Activated B cell treated with CpG ODN at 0.5 μM for 24 hours (primary cell): Measurements from ENCODE around the gene FFAR1. TPM values are rescaled to one million over a fixed set of nuclear protein-coding genes. Genes with fewer than 3 reads are reported as not detected.

Experiments used
- ATAC-seq: fragments of 200-7000 bp; cut with Tn5 transposase; one replicate; pipeline ENCODE4 v1.10.0; 2021; ENCODE audit warnings: low read depth, mild to moderate bottlenecking, moderate library complexity
- CTCF ChIA-PET: fragments of 350-600 bp; sonication (Branson Sonifier 250); formaldehyde crosslinking; loops from one replicate; lab custom pipeline; 2021; ENCODE audit warnings: antibody characterized with exemption; lab: Charles Lee
- POLR2A ChIA-PET: fragments of 350-600 bp; sonication (Branson Sonifier 250); formaldehyde crosslinking; loops from one replicate; lab custom pipeline; 2021; ENCODE audit warnings: antibody characterized with exemption; lab: Charles Lee
- DNase-seq: peaks from one replicate; pipeline ENCODE4 v3.0.0; 2022
- H3K27ac Mint-ChIP-seq: one replicate; pipeline ENCODE4 v1.8.0; 2020; ENCODE audit warnings: mixed read lengths
- H3K27me3 Mint-ChIP-seq: one replicate; pipeline ENCODE4 v1.8.0; 2021; ENCODE audit warnings: mixed read lengths
- H3K36me3 Mint-ChIP-seq: one replicate; pipeline ENCODE4 v1.8.0; 2021; ENCODE audit warnings: low read depth, mixed read lengths
- H3K4me1 Mint-ChIP-seq: one replicate; pipeline ENCODE4 v1.8.0; 2021; ENCODE audit warnings: mixed read lengths
- H3K4me3 Mint-ChIP-seq: one replicate; pipeline ENCODE4 v1.8.0; 2020; ENCODE audit warnings: mild to moderate bottlenecking, mixed read lengths
- H3K9me3 Mint-ChIP-seq: one replicate; pipeline ENCODE4 v1.8.0; 2020; ENCODE audit warnings: mixed read lengths
- intact Hi-C: fragments of 100-400 bp; cut with micrococcal nuclease; formaldehyde crosslinking; loops from one replicate; pipeline ENCODE4 v1.15.1; 2024
- total RNA-seq: library from RNA; stranded (reverse); gene quantifications from 2 replicates; pipeline ENCODE4 v1.2.3, GENCODE V29; 2022
- TF ChIP-seq, protein P1 (sequence below): fragments of 200-600 bp; IDR thresholded peaks from one replicate; pipeline ENCODE4 v1.8.0; 2022; ENCODE audit warnings: antibody characterized with exemption, mild to moderate bottlenecking

FFAR1 gene
- total RNA-seq, 1 donor from 2014 or later, result 6.0 TPM

DNA sequence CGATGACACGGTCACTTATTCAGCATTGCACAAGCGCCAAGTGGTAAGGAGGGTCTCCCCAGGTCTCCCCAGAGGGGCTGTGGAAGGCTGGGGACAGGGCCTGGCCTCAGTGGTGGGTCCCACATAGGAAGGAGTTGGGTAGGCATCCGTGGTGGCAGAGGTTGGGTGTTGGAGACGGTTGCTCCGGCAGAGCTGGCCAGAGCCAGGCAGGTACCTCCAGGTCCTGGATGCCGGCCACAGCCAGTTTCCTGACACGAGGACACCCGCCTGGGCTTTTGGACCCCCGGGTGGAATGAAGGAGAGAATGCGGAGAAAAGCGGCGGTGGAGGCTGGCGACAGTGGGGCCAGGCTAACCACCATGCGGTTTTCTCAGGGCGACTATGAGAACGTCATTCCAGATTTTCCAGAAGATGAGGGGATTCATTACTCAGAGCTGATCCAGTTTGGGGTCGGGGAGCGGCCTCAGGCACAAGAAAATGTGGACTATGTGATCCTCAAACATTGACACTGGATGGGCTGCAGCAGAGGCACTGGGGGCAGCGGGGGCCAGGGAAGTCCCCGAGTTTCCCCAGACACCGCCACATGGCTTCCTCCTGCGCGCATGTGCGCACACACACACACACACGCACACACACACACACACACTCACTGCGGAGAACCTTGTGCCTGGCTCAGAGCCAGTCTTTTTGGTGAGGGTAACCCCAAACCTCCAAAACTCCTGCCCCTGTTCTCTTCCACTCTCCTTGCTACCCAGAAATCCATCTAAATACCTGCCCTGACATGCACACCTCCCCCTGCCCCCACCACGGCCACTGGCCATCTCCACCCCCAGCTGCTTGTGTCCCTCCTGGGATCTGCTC is 1.3 kb upstream of the FFAR1 start:
- Mint-ChIP-seq H3K36me3 (peaks cover 64% of the 10 kb centered on the region), H3K9me3 (no peaks in the 10 kb centered on the region), H3K4me3 (peak overlapping the region; percentile 74), H3K27ac (peak overlapping the region; percentile 98), H3K27me3 (peaks cover 2% of the 10 kb centered on the region), H3K4me1 (peaks cover 92% of the 10 kb centered on the region)
- TF ChIP-seq, protein P1, sequence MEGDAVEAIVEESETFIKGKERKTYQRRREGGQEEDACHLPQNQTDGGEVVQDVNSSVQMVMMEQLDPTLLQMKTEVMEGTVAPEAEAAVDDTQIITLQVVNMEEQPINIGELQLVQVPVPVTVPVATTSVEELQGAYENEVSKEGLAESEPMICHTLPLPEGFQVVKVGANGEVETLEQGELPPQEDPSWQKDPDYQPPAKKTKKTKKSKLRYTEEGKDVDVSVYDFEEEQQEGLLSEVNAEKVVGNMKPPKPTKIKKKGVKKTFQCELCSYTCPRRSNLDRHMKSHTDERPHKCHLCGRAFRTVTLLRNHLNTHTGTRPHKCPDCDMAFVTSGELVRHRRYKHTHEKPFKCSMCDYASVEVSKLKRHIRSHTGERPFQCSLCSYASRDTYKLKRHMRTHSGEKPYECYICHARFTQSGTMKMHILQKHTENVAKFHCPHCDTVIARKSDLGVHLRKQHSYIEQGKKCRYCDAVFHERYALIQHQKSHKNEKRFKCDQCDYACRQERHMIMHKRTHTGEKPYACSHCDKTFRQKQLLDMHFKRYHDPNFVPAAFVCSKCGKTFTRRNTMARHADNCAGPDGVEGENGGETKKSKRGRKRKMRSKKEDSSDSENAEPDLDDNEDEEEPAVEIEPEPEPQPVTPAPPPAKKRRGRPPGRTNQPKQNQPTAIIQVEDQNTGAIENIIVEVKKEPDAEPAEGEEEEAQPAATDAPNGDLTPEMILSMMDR, result no peak
- ATAC-seq, result peak; percentile 53
- ChIA-PET POLR2A (interaction anchor here (0.9 to 11.2 kb wide), 22 partner anchors 11 to 297 kb away, joined by 3 to 645 read pairs (median 6); partner anchors contain the start of genes CD22, FXYD7, HAMP and USF2), CTCF (interaction anchor here (0.8 to 4.8 kb wide), 7 partner anchors 11 to 122 kb away, joined by 3 to 37 read pairs (median 5); partner anchors contain the start of gene HAMP)
- peak; percentile 79 for DNase-seq
- intact Hi-C loops, result loop anchor here (1.0 to 10.0 kb wide), 9 partner anchors 9 to 366 kb away; no protein-coding TSS in a partner anchor

DNA sequence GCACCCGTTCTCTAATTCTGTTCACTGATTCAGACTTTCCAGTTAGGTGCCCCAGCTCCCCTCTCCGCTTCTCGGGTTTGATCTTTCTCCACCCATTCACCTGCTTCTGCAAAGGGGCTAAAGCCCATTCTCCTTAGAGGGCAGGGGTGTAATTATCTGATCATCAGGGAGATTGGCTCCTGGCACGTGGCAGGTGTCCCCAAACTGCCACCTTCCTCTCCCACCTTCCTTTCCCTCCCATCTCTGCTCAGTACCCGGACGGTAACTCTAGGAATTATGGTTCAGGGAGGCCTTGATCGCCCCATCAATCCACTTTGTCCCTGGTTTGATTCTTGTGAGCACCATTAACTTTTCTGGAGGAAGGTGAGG is 212 bp downstream of the FFAR1 start:
- H3K4me3 Mint-ChIP-seq, result peak overlapping the region; percentile 74
- CTCF ChIA-PET, result interaction anchor here (0.9 to 4.8 kb wide), 8 partner anchors 11 to 147 kb away, joined by 3 to 37 read pairs (median 6); partner anchors contain the start of gene CD22
- peak; percentile 47 for DNase-seq
- no peak for ATAC-seq
- no peaks in the 10 kb centered on the region for H3K9me3 Mint-ChIP-seq
- TF ChIP-seq, protein P1, result no peak
- H3K27me3 Mint-ChIP-seq, result peaks cover 2% of the 10 kb centered on the region
- peaks cover 49% of the 10 kb centered on the region for H3K36me3 Mint-ChIP-seq
- intact Hi-C loops, result loop anchor here (1.0 to 10.0 kb wide), 9 partner anchors 11 to 364 kb away; no protein-coding TSS in a partner anchor
- peak overlapping the region; percentile 98 for H3K27ac Mint-ChIP-seq
- H3K4me1 Mint-ChIP-seq, result peaks cover 84% of the 10 kb centered on the region
- POLR2A ChIA-PET, result interaction anchor here (0.6 to 11.2 kb wide), 40 partner anchors 9 to 400 kb away, joined by 3 to 645 read pairs (median 4); partner anchors contain the start of genes CD22, HAMP, LIN37 and USF2

DNA sequence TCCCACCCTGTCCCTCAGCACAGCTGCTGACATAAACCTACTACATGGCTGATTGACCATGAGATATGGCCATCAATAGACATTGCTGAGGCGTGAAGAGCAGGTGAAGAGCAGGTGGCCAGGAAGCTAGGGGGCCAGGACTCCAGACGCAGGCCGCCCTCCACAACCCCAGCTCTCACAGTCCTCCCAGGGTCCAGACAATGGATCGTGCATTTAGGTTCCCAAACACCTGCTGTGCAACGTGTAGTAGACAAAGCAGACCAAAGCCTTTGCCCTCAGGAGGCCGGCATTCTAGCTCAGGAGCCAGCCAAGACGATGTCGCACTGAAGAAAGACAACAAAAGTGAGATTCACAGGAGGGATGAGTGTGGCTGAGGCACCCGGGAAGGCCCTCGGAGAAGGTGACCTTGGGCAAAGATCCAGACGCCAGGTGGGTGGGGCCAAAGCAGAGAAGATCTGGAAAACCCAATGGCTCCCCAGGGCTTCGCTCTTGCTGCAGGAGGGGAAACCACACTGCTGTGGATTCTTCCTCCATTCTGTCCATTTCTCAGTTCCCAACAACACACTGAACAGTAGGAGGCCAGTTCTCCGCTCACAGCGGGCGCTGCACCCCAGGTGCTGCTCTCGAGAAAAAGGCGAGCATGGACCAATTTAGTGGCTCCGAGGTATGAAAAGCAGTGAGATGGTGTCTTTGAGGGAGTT is 1.4 kb downstream of the FFAR1 start:
- Mint-ChIP-seq H3K36me3 (peaks cover 40% of the 10 kb centered on the region), H3K27me3 (peaks cover 2% of the 10 kb centered on the region), H3K9me3 (no peaks in the 10 kb centered on the region), H3K4me3 (peak overlapping the region; percentile 57), H3K27ac (peak overlapping the region; percentile 98), H3K4me1 (peaks cover 76% of the 10 kb centered on the region)
- DNase-seq (no peak), ATAC-seq (no peak)
- ChIA-PET POLR2A (interaction anchor here (0.6 to 11.2 kb wide), 21 partner anchors 8 to 282 kb away, joined by 3 to 645 read pairs (median 7); partner anchors contain the start of genes CD22 and USF2), CTCF (interaction anchor here (0.7 to 4.8 kb wide), 5 partner anchors 17 to 146 kb away, joined by 3 to 37 read pairs (median 12); no protein-coding TSS in a partner anchor)
- intact Hi-C loops, result loop anchor here (5.0 to 10.0 kb wide), 2 partner anchors 284 to 363 kb away; no protein-coding TSS in a partner anchor
- TF ChIP-seq, protein P1, result no peak

DNA sequence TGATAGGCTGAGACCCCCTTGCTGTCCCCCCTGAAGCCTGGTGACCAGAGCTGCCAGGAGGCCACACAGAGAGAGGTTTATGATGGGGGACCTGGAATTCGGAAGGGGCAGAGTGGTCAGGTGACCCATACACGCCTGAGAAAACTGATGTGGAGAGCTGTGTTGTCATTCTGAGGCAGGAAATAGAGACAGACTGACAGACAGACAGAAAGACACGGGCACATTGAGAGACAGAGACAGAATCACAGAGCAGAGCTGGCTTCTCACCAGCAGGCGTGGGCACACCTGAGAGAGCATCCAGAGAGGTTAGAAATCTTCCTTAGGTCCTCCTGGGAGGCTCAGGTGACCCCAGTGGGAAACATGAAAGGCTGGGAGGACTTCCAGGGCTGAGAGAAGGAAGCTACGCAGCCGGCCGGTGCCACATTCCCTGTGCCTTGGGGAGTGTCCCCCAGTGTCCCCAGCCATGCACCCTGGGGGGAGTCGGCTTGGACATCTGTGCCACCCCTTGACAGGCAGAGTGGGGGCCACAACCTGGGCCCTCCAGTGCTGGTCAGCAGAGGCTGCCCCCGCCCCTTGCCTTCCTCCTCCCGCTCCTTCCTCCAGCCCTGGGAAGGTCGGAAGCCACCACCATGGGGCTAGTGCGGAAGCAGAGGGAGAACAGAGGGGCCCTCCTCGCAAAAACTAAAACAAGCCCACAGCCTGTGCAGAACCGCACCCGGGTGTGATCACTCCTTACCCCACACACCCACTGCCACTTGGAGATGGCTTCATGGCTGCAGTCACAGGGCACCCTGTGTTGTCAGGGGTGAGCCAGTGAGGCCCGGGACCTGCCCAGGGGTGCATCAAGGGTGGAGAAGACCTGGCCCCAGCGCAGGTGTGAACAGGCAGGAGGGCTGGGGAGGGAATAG is 2.2 kb downstream of the FFAR1 start:
- H3K4me1 Mint-ChIP-seq, result peaks cover 68% of the 10 kb centered on the region
- peaks cover 32% of the 10 kb centered on the region for H3K36me3 Mint-ChIP-seq
- ATAC-seq, result no peak
- no peak for DNase-seq
- intact Hi-C loops, result loop anchor here (5.0 to 10.0 kb wide), 2 partner anchors 285 to 362 kb away; no protein-coding TSS in a partner anchor
- peak overlapping the region; percentile 4 for H3K4me3 Mint-ChIP-seq
- H3K27me3 Mint-ChIP-seq, result peaks cover 2% of the 10 kb centered on the region
- TF ChIP-seq, protein P1, result no peak
- H3K27ac Mint-ChIP-seq, result peak overlapping the region; percentile 98
- POLR2A ChIA-PET, result interaction anchor here (0.6 to 11.2 kb wide), 16 partner anchors 9 to 283 kb away, joined by 3 to 645 read pairs (median 7); partner anchors contain the start of genes CD22 and USF2
- no peaks in the 10 kb centered on the region for H3K9me3 Mint-ChIP-seq
- CTCF ChIA-PET, result interaction anchor here (0.7 to 4.8 kb wide), 5 partner anchors 18 to 145 kb away, joined by 3 to 37 read pairs (median 12); no protein-coding TSS in a partner anchor
